PC-9 (cell line): Measurements from ENCODE around the gene SMO. TPM values are rescaled to one million over a fixed set of nuclear protein-coding genes. Genes with fewer than 3 reads are reported as not detected.

Experiments
- BruUV-seq: library from RNA; stranded (reverse); fragments of 400-500 nt; replicated peaks from 2 replicates; lab custom pipeline; 2021; lab: Mats Ljungman, UMichigan
- CTCF ChIA-PET: fragments of 300-600 bp; sonication (Branson Sonifier 250); formaldehyde crosslinking; loops from one replicate; lab custom pipeline; 2022; ENCODE audit warnings: antibody characterized with exemption; lab: Charles Lee
- POLR2A ChIA-PET: fragments of 300-600 bp; sonication (Branson Sonifier 250); formaldehyde crosslinking; loops from one replicate; lab custom pipeline; 2022; ENCODE audit warnings: antibody characterized with exemption; ENCODE audit not compliant: unreplicated experiment; lab: Charles Lee
- DNase-seq, 2 experiments: peaks; one replicate each; pipeline versions ENCODE4 v3.0.0 to v3.0.0-alpha.2; 2015 to 2022; ENCODE audit warnings: mixed read lengths in 1 of 2
- H2AFZ ChIP-seq: fragments of 200-600 bp; sonication (generic); 2 replicates; pipeline ENCODE4 v1.8.1; 2017; ENCODE audit warnings: antibody characterized with exemption
- H3F3A ChIP-seq: fragments of 200-600 bp; sonication (generic); 2 replicates; pipeline ENCODE4 v1.8.1; 2017; ENCODE audit warnings: antibody characterized with exemption, mild to moderate bottlenecking, low read depth; ENCODE audit not compliant: insufficient read depth
- H3K27ac ChIP-seq: fragments of 200-600 bp; sonication (generic); 2 replicates; pipeline ENCODE4 v1.6.1; 2016; ENCODE audit warnings: mixed run types
- H3K27me3 ChIP-seq: fragments of 200-600 bp; sonication (generic); 2 replicates; pipeline ENCODE4 v1.6.1; 2016; ENCODE audit warnings: low read depth, mixed run types; ENCODE audit not compliant: insufficient read depth
- H3K36me3 ChIP-seq: fragments of 200-600 bp; sonication (generic); 2 replicates; pipeline ENCODE4 v1.6.1; 2016; ENCODE audit warnings: low read depth, mixed run types
- H3K4me1 ChIP-seq: fragments of 200-600 bp; sonication (generic); replicated peaks from 2 replicates; pipeline ENCODE4 v1.6.1; 2016; ENCODE audit warnings: mixed run types; ENCODE audit not compliant: insufficient read depth
- H3K4me2 ChIP-seq: fragments of 200-600 bp; sonication (generic); 2 replicates; pipeline ENCODE4 v1.6.1; 2017; ENCODE audit warnings: mixed run types
- H3K4me3 ChIP-seq: fragments of 200-600 bp; sonication (generic); 2 replicates; pipeline ENCODE4 v1.6.1; 2016; ENCODE audit warnings: mixed run types
- H3K79me2 ChIP-seq: fragments of 200-600 bp; sonication (generic); 2 replicates; pipeline ENCODE4 v1.6.1; 2017; ENCODE audit warnings: low read depth, mixed run types
- H3K9me2 ChIP-seq: fragments of 200-600 bp; sonication (generic); 2 replicates; pipeline ENCODE4 v1.8.1; 2017; ENCODE audit warnings: mild to moderate bottlenecking; ENCODE audit not compliant: insufficient read depth
- H3K9me3 ChIP-seq: fragments of 200-600 bp; sonication (generic); 2 replicates; pipeline ENCODE4 v1.8.1; 2016; ENCODE audit warnings: low read depth; ENCODE audit not compliant: insufficient read depth
- H4K20me1 ChIP-seq: fragments of 200-600 bp; sonication (generic); 2 replicates; pipeline ENCODE4 v1.8.1; 2017; ENCODE audit not compliant: insufficient read depth
- CTCF ChIP-seq: fragments of 200-600 bp; sonication (generic); conservative IDR thresholded peaks from 2 replicates; pipeline ENCODE4 v1.6.1; 2017; ENCODE audit warnings: mixed run types, antibody characterized with exemption, mild to moderate bottlenecking, moderate library complexity
- EZH2 ChIP-seq: fragments of 200-600 bp; sonication (generic); IDR thresholded peaks from 2 replicates; pipeline ENCODE4 v1.8.0; 2017; ENCODE audit warnings: antibody characterized with exemption, low read depth
- intact Hi-C: fragments of 100-400 bp; cut with micrococcal nuclease; formaldehyde crosslinking; loops from one replicate; pipeline ENCODE4 v1.10.0; 2022; ENCODE audit not compliant: unreplicated experiment
- total RNA-seq: library from RNA; stranded (reverse); gene quantifications from 2 replicates; pipeline ENCODE4 v1.2.3, GENCODE V29; 2021

SMO gene
- total RNA-seq, 1 experiment from 2014 or later = 1.2 TPM

DNA sequence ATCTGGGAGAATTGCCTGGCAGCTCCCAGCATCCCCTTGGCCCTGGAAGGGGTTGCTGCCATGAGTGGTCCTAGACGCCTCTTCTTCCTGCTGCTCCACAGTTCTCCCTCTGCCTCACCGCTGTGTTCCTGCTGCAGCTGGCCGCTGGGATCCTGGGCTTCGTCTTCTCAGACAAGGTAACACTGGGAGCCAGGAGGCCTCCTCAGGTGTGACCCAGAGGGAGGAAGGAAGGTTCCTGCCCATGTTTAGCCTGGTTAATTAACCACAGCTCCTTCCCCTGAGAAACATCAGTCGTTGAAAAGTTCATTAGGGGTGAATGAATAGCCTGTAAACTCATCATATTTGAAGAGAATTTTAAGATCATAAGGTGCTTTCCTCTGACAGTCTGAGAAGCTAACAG lies 25.7 kb upstream of the SMO start:
- no peak for DNase-seq
- BruUV-seq = no TSS peak
- TF ChIP-seq CTCF (no peak), EZH2 (no peak)
- Histone ChIP-seq H3K36me3 (no peaks in the 10 kb centered on the region), H3K79me2 (no peaks in the 10 kb centered on the region), H2AFZ (no peak overlapping the region), H3K4me3 (no peak overlapping the region), H3K4me1 (no peaks in the 10 kb centered on the region), H3K4me2 (no peak overlapping the region), H3K27me3 (no peaks in the 10 kb centered on the region), H4K20me1 (no peaks in the 10 kb centered on the region), H3K9me2 (no peaks in the 10 kb centered on the region), H3F3A (no peaks in the 10 kb centered on the region), H3K27ac (no peak overlapping the region), H3K9me3 (no peaks in the 10 kb centered on the region)
- ChIA-PET CTCF (interaction anchor here (0.6 to 1.6 kb wide), 3 partner anchors 14 to 40 kb away, joined by 3 to 5 read pairs (median 3); partner anchors contain the start of gene TSPAN33), POLR2A (no interaction called here)
- intact Hi-C loops = no loop called here

GRCh38 chr7:129163875-129164544 lies 24.4 kb upstream of the SMO start:
- Histone ChIP-seq H3F3A (no peaks in the 10 kb centered on the region), H3K27ac (no peak overlapping the region), H3K4me3 (no peak overlapping the region), H3K79me2 (no peaks in the 10 kb centered on the region), H3K36me3 (no peaks in the 10 kb centered on the region), H3K27me3 (no peaks in the 10 kb centered on the region), H3K9me3 (no peaks in the 10 kb centered on the region), H4K20me1 (no peaks in the 10 kb centered on the region), H2AFZ (no peak overlapping the region), H3K9me2 (no peaks in the 10 kb centered on the region), H3K4me1 (no peaks in the 10 kb centered on the region), H3K4me2 (no peak overlapping the region)
- BruUV-seq = no TSS peak
- DNase-seq = no peak
- TF ChIP-seq EZH2 (no peak), CTCF (peak; percentile 87)
- POLR2A ChIA-PET = interaction anchor here (0.6 to 1.0 kb wide), 7 partner anchors 40 to 633 kb away, joined by 3 to 6 read pairs (median 4); partner anchors contain the start of gene NRF1
- CTCF ChIA-PET = interaction anchor here (0.5 to 1.6 kb wide), 23 partner anchors 8 to 1228 kb away, joined by 3 to 21 read pairs (median 5); partner anchors contain the start of genes AHCYL2 and TSPAN33
- intact Hi-C loops = loop anchor here (1.0 kb wide), 1 partner anchor 46 kb away; no protein-coding TSS in a partner anchor

- H3K79me2 ChIP-seq = no peaks in the 10 kb centered on the region
- no peaks in the 10 kb centered on the region for H3K4me1 ChIP-seq
- no peak for DNase-seq
- H3K4me2 ChIP-seq = no peak overlapping the region
- H3F3A ChIP-seq = no peaks in the 10 kb centered on the region
- no peaks in the 10 kb centered on the region for H3K9me2 ChIP-seq
- intact Hi-C loops = no loop called here
- no TSS peak for BruUV-seq
- no peak overlapping the region for H2AFZ ChIP-seq
- ChIA-PET POLR2A (interaction anchor here (0.6 kb wide), 1 partner anchor 577 kb away, joined by 3 read pairs; no protein-coding TSS in a partner anchor), CTCF (no interaction called here)
- no peaks in the 10 kb centered on the region for H3K9me3 ChIP-seq
- H4K20me1 ChIP-seq = no peaks in the 10 kb centered on the region
- no peaks in the 10 kb centered on the region for H3K36me3 ChIP-seq
- TF ChIP-seq CTCF = no peak
- H3K27me3 ChIP-seq = no peaks in the 10 kb centered on the region
- no peak overlapping the region for H3K27ac ChIP-seq
- H3K4me3 ChIP-seq = no peak overlapping the region
These were observed 21.7 kb upstream of the SMO start for GRCh38 chr7:129166745-129167144.
